HG03280 (cell line): ENCODE data around the gene WBP11.

Source experiments
- ATAC-seq: cut with Tn5 transposase; IDR thresholded peaks from one replicate; pipeline ENCODE4 v1.9.1; 2021; ENCODE audit warnings: mild to moderate bottlenecking, moderate library complexity; ENCODE audit not compliant: unreplicated experiment

The WBP11 gene

DNA sequence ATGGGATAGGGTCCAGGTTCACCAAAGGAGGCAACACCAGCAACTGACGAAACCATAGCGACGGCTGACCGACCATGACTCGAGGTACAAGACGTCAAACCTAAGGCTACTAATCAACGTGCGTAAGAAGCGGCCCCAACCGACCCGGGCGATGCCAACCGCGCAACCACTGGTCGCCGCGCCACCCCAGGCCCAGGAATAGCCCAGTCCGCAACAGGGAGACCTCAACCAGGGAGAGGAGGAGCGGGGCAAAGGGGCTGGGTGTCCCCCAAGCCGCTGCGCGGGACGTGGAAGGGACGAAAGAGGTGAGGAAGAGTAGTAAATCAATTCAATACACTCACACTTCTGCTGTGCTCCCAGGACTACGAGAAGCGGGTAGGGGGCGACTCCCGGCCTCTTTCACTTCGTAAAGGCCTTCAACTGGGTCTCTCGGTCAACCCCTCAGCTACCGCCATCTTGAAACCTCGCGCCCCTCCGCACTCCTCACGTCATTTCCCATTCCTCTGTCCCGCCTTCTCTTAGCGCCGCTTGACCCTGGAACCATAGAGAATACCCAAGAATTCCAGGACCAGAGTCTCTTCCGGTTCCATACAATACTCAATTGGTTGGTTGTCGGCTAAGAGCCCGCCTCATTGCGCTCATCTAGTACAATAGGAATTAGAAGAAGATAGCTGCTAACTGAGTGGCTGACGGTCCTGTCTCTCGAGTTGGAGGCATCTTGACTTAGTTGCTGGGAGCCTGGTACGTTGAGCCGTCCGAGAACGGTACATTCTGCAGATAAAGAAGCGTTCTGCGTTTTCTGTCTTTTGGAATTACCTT, at the start of gene WBP11, which contains the start of gene C12orf60:
Gene WBP11 (minus strand): TSS at position 468 of the 819 bp plus-strand sequence. CDS start 2,095 bp downstream, outside the sequence.
Gene C12orf60 (plus strand): TSS at position 660 of the 819 bp plus-strand sequence. CDS start 19,266 bp downstream, outside the sequence.
- peak; percentile 99 for ATAC-seq

DNA sequence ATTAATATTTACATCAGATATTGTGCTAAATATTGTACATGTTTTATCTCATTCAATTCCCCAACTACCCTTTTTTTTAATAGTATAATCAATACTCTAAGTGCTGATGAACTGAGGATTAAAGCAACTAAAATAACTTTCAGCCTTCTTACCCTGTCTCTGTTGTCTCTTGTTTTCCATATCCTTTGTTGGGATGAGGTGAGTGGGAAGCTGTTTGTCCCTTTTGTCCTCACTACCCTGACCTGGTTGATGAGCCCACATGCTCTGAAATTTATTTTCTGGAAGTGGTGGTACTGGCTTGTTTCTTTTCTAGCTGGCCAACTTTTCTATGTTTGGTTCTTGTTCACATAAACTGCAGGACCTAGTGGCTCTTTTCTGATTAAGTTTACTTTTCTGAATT, 49.6 kb upstream of the WBP11 start:
- no peak for ATAC-seq

DNA sequence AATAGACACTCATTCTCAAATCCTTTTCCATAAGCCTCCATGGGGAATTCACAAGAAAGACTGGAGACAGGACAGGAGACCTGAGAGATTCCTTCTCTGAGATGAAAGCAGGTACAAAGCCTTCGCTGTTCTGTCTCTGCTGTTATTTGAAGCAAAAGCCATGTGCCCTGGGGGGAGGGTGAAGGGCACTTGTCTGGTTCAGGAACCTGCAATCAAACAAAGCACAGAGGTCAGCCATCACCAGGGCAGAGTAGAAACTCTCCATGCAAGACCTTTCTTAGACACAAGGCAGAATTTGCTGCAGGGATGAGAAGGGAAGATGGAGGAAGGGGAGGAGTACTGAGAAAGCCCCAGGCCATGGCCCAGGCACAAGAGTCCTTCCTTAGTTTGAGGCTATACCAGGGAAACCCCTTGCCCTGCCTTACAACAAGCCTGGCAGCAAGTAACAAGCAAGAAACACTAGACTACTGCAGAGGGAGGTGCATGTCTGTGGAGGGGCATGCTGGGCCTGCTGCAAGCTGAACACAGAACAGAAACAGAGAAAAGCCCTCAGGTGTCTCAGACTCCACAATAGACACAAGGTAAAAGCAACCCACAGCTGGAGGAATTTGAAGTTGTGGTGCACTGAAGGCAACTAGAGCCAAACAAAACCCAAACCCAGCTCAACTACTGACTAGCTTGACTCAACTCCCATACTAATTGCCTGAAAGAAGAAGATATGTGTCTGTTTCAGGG, 47.8 kb upstream of the WBP11 start:
- ATAC-seq: peak; percentile 83

DNA sequence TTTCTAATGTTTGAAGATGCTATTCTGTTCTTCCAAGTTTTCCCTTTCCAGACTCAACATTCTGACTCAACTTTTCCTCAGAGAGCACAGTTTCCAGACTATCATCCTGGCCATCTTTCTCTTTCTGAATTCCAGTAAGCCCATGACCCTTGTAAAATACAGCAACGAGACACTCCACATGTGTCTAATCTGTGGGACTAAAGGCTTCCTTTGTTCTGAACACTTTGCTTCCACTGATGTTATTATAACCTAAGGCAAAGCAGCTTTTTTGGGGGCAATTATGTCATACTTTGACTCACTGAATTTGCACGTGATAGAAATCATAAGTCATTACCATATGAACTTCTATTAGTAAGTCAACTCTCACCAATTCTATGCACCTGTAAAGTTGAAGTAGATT, 46.4 kb upstream of the WBP11 start:
- ATAC-seq: no peak

DNA sequence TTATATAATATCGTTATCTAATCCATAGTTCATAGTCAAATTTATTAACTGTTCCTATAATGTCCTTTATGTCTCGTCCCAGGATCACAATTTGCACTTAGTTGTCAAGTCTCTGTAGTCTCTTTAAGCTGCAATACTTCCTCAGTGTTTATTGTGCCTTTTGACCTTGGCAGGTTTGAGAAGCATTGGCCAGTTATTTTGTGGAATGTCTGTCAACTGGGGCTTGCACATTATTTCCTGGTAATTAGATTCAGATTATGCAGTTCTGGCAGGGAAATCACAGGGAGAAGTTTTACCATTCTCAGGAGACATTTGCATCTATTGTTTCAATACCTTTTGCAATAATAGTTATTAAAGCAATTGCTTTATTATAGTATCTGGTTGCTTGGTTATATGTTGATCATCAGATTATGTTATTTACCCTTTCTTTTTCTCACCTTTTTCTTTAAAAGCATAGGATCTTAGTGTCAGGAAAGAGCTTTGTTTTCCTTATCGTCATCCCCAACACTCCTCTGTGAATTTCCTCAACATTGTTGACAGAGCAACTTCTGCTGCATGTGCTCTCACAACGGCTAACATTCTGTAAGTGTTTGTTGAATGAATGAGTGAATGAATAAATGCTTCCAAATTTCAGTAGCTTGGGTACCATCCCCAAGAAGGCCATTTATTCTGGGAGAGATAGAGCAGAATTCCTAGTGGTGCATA, 43.8 kb upstream of the WBP11 start:
- ATAC-seq: no peak

DNA sequence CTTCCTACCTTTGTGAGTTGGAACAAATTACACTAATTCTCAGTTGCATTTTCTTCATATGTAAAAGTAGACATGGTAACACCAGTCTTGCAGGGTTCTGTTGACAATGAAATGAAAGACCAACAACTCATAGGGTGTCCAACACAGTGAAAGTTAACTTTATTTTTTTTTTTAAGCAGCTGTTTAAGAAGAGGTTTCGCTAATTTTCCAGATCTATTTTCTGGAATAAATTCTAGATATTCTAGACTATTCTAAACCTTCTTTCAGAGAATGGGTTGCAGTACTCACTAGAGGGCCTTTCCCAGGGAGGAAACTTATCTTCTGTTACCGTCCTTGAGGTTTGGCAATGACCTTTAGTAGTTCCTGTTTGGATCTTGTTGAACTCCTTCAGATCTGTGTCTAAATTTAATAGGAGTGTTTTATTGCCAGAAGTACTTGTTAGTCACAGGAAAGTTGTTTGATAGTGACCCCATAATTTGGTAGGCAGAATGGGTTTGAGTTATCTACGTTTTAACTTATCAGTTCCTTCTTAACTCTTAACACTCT, 42.8 kb upstream of the WBP11 start:
- ATAC-seq: no peak

DNA sequence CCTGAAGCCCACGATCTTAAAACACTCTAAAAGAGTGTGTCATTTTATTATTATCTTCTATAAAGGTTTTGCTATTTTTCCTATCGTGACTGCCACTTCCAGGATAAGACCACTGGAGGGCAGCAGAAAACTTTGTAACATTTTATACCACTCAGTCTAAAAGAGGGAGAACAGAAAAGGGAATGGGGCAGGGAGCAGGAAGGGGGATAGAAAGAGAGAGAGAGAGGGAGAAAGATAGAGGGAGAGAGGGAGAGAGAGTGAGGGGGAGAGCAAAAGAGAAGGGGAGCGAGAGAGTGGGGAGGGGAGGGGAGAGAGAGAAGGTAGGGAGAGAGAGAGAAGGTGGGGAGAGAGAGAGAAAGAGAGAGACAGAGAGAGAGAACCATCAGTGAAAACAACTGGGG, 42.1 kb upstream of the WBP11 start:
- no peak for ATAC-seq

DNA sequence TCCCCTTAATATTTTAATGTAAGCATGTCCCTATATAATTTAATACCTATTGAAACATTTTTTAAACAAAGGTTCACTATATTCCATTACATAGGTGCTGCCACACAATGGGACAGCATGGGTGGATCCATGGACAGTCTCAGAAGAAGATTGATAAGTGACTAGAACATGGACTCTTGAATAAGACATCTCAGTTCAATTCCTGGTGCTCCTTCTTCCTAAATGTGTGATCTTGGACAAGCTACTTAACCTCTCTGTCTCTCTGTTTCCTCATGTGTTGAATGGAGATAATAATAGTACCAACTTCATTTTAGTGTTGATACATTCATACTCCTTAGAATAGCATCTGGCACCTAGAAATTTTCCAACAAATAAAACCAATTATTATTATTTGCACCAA, 41.1 kb upstream of the WBP11 start:
- no peak for ATAC-seq

DNA sequence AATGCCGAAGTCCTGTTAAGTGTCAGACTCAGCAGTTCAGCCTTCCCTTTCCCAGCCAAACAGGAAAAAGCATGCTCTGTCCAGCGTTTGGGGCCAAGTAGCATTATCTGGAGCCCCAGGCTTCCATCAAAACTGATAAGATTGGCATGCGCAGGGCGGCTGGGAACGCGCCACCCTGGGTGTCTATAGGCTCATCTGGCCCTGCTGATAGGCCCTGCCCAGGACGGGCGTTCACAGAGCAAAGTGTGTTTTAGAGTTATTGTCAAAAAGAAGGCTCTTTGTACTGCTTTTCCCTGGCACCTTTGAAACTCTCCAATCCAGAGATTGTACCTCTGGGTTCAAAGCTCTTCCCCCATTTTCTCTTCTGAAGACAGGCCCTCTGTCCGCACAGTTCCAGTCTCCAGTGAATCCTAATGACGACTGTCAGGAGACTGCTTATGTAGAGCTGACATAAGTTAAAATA, 40.2 kb upstream of the WBP11 start, which contains the start of gene ART4:
Gene ART4 (minus strand): TSS at position 102 of the 463 bp plus-strand sequence. CDS start 413 bp downstream, outside the sequence.
- no peak for ATAC-seq

DNA sequence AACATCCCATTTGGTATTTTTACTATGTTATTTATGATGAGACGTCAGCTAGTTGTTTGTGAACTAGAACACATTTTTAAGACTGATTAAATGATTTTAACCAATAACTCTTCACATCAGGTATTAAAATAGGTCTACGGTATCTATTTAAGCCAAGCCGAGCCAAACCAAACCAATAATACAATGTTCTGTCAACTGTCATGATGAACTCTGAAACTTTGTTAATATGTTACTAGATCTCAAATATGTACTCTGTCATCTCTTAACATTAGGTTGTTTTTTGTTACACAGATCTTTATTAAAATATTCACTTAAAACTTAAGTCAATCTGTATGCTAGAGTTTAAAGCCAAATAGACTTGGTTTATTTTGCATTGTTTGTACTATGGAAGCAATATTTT, 39.0 kb upstream of the WBP11 start:
- ATAC-seq: no peak

DNA sequence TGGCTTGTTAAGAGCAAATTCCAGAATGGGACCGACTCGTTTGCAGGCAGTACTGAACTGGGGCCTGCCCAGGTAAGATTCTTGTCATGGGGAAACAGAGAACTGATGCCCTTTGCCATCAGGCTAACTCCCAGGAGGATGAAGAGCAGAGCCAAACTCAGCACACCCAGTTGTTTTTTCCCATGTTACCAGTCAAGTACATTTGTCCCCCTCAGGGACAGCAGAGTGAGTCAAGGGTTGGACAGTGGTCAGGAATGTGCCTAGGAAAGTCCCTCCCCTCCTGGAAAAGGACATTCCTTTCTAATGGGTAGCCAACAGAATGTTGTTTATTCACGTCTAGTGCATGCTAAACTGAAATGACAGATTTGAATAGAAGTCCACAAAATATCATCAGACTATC, 38.5 kb upstream of the WBP11 start:
- ATAC-seq: no peak

DNA sequence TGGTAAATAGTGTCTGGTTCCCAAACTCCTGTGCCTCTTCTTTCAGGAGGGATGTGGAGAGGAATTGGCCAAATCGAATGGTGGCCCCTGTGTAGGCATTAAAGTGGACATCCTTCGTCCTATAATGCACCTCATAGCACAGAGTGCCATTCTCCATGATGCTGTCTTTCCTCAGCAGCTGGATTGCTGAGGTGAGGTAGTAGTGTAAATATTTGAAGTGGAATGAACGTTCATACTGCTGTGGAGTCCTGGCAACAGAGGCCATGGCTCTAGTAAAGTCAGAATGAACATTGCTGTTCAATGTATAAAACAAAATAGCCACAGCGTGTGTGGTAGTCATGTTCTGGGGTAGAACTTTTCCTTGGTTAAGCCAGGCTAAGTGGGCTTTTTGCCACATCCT, 37.3 kb upstream of the WBP11 start:
- no peak for ATAC-seq

DNA sequence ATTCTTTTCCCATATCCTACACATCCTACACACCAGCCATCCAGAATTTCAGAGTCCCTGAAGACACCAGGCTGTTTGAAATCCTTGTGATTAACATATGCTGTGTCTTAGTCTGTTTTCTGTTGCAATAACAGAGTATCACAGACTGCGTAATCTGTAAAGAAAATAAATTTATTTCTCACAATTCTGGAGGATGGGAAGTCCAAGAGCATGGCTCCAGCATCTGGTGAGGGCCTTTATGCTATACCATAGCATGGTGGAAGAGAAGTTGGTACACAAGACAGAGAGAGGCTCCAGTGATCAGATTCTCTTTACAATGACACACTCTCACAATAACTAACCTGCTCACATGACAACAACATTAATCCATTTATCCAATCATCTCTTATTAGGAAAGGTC, 36.0 kb upstream of the WBP11 start:
- ATAC-seq: no peak

DNA sequence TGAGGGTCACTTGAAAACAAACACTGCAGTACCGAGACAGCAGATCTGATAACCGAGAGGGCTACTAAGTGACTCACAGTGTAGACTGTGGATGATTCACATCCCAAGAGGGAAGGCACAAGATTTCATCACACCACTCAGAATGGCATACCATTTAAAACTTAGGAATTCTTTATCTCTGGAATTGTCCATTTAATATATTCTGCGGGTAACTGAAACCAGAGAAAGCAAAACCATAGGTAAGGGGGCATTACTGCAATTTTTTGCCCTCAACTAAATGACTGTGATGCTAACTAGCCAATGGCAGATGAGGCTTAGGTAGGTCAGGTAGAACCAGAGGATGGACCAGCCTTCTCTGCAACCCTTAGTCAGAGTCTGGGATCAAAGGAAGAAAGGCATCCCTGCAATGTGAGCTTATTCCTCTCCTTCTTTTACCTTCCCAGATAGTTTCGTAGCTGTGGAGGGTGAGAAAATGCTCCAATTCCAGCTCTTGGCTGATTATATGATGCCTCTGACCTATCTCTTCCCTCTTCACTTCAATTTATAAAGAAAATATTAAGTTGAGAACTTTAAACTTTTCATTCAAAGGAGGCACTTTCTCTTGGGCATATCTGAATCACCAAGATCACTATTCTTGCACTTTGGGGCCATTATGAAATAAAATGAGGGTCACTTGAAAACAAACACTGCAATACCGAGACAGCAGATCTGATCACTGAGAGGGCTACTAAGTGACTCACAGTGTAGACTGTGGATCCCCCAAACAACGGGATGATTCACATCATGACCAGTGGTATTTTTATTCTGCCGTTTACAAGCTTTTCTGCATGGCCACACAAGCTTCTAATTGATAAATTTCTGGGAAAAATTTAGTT, 33.3 kb upstream of the WBP11 start:
- no peak for ATAC-seq

DNA sequence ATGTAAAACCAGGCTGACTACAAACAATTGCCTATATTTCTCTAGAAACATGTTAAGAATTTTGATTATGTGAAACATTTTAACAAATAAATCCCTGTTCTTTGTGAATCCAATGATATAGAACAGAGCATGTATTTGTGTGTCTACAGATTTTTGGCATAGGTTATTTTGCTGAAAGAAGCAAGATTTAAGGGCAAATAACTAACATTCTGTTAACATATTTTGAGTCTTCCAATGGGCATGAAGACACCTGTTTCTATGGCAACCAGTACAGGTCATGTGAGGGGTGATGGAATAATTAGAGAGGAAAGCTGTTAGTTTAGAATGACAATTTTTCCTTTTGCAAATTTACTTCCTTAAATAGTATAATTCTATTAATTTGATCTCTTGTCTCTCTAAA, 31.2 kb upstream of the WBP11 start:
- ATAC-seq: no peak

DNA sequence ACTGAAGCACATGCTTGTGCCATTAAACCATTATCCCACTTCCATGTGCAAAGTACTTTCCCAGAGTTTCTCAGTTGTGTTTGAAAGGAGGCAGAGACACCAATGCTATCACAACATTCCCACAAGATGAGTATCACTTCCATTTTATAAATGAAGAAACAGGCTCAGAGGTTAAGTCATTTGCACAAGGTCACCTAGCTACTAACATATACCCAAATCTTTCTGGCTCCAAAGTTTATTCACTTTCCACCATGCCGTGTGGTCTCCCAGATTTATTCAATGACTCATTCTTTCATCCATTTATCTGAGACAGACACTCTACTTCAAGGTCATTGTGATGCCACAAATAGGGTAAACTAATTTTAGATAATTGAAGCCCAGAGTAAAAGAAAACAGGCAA, 30.7 kb upstream of the WBP11 start:
- ATAC-seq: no peak

DNA sequence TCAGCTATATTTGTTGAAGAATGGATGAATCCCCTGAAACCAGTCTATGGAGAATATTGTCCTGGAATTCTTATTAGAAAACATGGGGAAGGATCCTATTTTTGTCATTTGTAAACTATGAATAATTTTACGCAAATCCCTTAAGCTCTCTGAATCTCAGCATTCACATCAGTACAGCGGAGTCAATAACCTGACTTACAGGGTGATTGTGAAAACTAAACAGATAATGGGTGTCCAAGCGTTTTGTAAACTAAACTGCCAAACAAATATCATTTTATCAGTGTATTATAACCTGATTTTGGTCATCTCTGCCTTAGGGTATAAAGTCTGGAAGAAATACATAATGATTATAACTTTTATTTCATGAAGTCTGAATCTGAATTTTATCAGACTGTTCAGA, 30.1 kb upstream of the WBP11 start:
- no peak for ATAC-seq

DNA sequence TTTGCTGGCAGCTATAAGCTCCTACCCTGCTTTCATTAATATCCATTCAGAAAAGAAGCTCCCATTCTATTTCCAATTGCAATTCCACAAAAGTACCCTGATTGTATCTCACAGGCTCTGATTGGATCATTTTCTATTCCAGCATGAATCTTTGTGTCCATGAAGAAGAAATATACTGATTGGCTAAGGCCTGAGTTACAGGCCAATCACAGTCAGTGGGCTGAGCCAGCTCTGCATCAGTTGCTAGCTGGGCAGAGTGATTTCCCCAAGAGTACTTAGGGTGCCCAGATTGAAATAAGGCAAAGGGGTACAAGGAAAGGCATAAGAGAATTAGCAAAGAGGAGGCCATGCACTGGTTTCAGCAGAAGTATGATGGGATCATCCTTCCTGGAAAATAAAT, 25.6 kb upstream of the WBP11 start:
- peak; percentile 63 for ATAC-seq

DNA sequence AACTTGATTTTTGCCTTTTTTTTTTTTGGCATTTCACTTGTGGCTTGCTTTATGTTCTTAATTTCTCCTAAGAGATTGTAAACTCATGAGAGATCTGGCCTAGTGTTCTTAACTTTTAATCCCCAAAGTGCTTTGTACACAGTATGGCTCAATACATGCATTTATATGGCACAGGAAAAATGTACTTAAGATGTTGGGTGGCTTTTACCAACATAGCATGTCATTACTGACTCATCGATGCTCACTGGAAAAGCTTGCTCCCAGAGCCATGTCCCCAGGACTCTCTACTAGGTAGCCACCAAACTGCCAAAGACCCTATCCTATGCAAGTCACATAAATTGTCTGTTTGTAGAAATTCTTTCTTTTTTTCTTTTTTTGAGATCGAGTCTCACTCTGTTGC, 23.8 kb upstream of the WBP11 start:
- no peak for ATAC-seq

DNA sequence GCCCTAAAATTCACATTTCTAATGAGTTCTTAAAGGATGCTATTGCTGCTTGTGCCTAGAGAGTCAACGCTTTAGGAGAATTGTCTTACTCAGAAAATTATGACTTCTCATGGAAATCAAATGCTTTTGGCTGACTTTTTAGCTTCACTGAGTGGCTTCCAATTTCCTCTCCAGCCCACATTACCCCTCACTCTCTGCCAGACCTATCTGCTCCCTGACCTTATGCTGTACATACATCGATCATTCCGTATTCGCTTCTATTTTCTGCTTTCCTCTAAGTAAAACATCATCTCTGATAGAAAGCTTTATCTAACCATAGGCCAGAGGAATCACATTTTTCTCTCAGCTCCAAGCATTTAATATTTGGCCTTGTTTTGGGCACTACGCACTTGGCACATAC, 23.2 kb upstream of the WBP11 start:
- ATAC-seq: no peak
